ENCODE results near the gene MED29.

- TF ChIP-seq CTCF (IDR thresholded peaks at IDR 0.05) (no peak), POLR2A (IDR thresholded peaks at IDR 0.05) (no peak)
Measured at GRCh38 chr19:39377373-39378362, 13.5 kb upstream of the MED29 start.

All from body of pancreas (tissue), 4 donors.